ENCODE measurements around the gene PTK7.

Gene PTK7

GRCh38 chr6:43122146-43122545 lies 46.0 kb downstream of the PTK7 start:
- no peak for TF ChIP-seq CTCF (IDR thresholded peaks at IDR 0.05; ENCODE audit: control insufficient read depth, insufficient read depth, low read depth, low read length, missing control alignments)
- DNase-seq (ENCODE audit: low read depth): no peak
- H3K4me3 ChIP-seq (ENCODE audit: control insufficient read depth, low read depth, low read length): no peak overlapping the region

GRCh38 chr6:43123461-43124314 lies 47.6 kb downstream of the PTK7 start:
- no peak for DNase-seq (ENCODE audit: low read depth)
- no peak for TF ChIP-seq CTCF (IDR thresholded peaks at IDR 0.05; ENCODE audit: control insufficient read depth, insufficient read depth, low read depth, low read length, missing control alignments)
- no peak overlapping the region for H3K4me3 ChIP-seq (ENCODE audit: control insufficient read depth, low read depth, low read length)

GRCh38 chr6:43124481-43124880 lies 48.4 kb downstream of the PTK7 start:
- TF ChIP-seq CTCF (IDR thresholded peaks at IDR 0.05; ENCODE audit: control insufficient read depth, insufficient read depth, low read depth, low read length, missing control alignments): no peak
- no peak overlapping the region for H3K4me3 ChIP-seq (ENCODE audit: control insufficient read depth, low read depth, low read length)
- no peak for DNase-seq (ENCODE audit: low read depth)

- no peak overlapping the region for H3K4me3 ChIP-seq (ENCODE audit: control insufficient read depth, low read depth, low read length)
- no peak for TF ChIP-seq CTCF (IDR thresholded peaks at IDR 0.05; ENCODE audit: control insufficient read depth, insufficient read depth, low read depth, low read length, missing control alignments)
- DNase-seq (ENCODE audit: low read depth): peak; percentile 73
These were observed 49.0 kb downstream of the PTK7 start for GRCh38 chr6:43125119-43125518.

GRCh38 chr6:43125555-43125954 lies 49.4 kb downstream of the PTK7 start:
- DNase-seq (ENCODE audit: low read depth): no peak
- no peak for TF ChIP-seq CTCF (IDR thresholded peaks at IDR 0.05; ENCODE audit: control insufficient read depth, insufficient read depth, low read depth, low read length, missing control alignments)
- no peak overlapping the region for H3K4me3 ChIP-seq (ENCODE audit: control insufficient read depth, low read depth, low read length)

GRCh38 chr6:43127180-43127579 lies 51.1 kb downstream of the PTK7 start:
- no peak for TF ChIP-seq CTCF (IDR thresholded peaks at IDR 0.05; ENCODE audit: control insufficient read depth, insufficient read depth, low read depth, low read length, missing control alignments)
- no peak for DNase-seq (ENCODE audit: low read depth)
- H3K4me3 ChIP-seq (ENCODE audit: control insufficient read depth, low read depth, low read length): no peak overlapping the region
